Measurements from ENCODE around the gene PRDM2. TPM values are rescaled to one million over a fixed set of nuclear protein-coding genes. Genes with fewer than 3 reads are reported as not detected.

PRDM2 gene
- polyA plus RNA-seq, 3 donors: 4.1 to 22.5 (median 7.6) TPM

DNA sequence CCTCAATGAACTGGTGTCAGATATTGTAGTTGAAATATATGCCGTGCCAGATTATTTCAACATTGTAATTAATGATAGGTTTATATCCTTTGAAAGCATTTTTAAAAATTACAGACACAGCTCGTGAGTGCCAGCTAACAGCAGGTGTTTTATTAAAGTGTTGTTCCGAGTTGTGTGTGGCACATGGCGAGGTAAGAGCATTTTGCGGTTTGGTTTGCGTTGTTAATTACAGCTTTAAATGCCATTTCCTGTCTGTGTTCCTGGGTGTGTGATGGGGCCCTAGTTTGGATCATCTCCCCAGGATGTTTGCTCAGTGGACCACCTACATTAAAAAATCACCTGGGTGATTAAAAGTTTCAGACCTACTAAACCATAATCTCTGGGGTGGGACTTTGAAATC, 97.4 kb downstream of the PRDM2 start:
- Mint-ChIP-seq H3K9me3 (no peaks in the 10 kb centered on the region), H3K4me3 (no peak overlapping the region), H3K27me3 (ENCODE audit: low read depth in 3 of 3) (peaks cover 0 to 2% (median 0%) of the 10 kb centered on the region in 3 donors), H3K27ac (no peak overlapping the region), H3K4me1 (peaks cover 5% of the 10 kb centered on the region), H3K36me3 (peaks cover 34 to 44% of the 10 kb centered on the region in 2 donors)
- Histone ChIP-seq H3K36me3 (replicated peaks in 1 of 2; ENCODE audit: control insufficient read depth in 1 of 2, insufficient read depth in 2 of 2, low read length in 2 of 2) (peaks cover 10 to 59% of the 10 kb centered on the region in 2 donors), H3K4me2 (replicated peaks; ENCODE audit: extremely low read depth, low read length, poor library complexity, severe bottlenecking) (no peak overlapping the region), H4K20me1 (ENCODE audit: insufficient read depth, low read length) (peaks cover 99% of the 10 kb centered on the region), H3K4me1 (ENCODE audit: control insufficient read depth in 1 of 2, insufficient read depth in 2 of 2, low read length in 2 of 2) (peaks cover 0 to 7% of the 10 kb centered on the region in 2 donors), H3K9ac (ENCODE audit: insufficient read depth, low read length, poor library complexity, severe bottlenecking) (no peak overlapping the region), H2AFZ (ENCODE audit: insufficient read depth, low read depth, low read length, poor library complexity, severe bottlenecking) (no peak overlapping the region), H3K27ac (ENCODE audit: low read depth in 1 of 2, low read length in 2 of 2) (no peak overlapping the region), H3K79me2 (ENCODE audit: insufficient read depth, low read length) (peaks cover 17% of the 10 kb centered on the region), H3K27me3 (ENCODE audit: control insufficient read depth in 2 of 2, insufficient read depth in 2 of 2, low read length in 2 of 2) (no peaks in the 10 kb centered on the region), H3K9me3 (replicated peaks in 1 of 2; ENCODE audit: control insufficient read depth in 1 of 2, insufficient read depth in 1 of 2, low read length in 2 of 2) (no peaks in the 10 kb centered on the region), H3K4me3 (replicated peaks in 1 of 3; ENCODE audit: low read depth in 2 of 3, low read length in 3 of 3) (no peak overlapping the region)
- no peak for DNase-seq
- whole genome bisulfite sequencing (ENCODE audit: insufficient coverage): 88% methylated on average over 6 of the region's 6 CpGs
- intact Hi-C loops (cut with micrococcal nuclease): no loop called here
- TF ChIP-seq, protein P1, sequence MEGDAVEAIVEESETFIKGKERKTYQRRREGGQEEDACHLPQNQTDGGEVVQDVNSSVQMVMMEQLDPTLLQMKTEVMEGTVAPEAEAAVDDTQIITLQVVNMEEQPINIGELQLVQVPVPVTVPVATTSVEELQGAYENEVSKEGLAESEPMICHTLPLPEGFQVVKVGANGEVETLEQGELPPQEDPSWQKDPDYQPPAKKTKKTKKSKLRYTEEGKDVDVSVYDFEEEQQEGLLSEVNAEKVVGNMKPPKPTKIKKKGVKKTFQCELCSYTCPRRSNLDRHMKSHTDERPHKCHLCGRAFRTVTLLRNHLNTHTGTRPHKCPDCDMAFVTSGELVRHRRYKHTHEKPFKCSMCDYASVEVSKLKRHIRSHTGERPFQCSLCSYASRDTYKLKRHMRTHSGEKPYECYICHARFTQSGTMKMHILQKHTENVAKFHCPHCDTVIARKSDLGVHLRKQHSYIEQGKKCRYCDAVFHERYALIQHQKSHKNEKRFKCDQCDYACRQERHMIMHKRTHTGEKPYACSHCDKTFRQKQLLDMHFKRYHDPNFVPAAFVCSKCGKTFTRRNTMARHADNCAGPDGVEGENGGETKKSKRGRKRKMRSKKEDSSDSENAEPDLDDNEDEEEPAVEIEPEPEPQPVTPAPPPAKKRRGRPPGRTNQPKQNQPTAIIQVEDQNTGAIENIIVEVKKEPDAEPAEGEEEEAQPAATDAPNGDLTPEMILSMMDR (IDR thresholded peaks at IDR 0.05): no peak

- intact Hi-C loops (cut with micrococcal nuclease): no loop called here
- Mint-ChIP-seq H3K27ac (no peak overlapping the region), H3K36me3 (peaks cover 28 to 37% of the 10 kb centered on the region in 2 donors), H3K4me3 (no peak overlapping the region), H3K4me1 (peaks cover 5% of the 10 kb centered on the region), H3K9me3 (no peaks in the 10 kb centered on the region), H3K27me3 (ENCODE audit: low read depth in 3 of 3) (peaks cover 0 to under 1% (median 0%) of the 10 kb centered on the region in 3 donors)
- peaks cover 15% of the 10 kb centered on the region for H3K79me2 ChIP-seq (ENCODE audit: insufficient read depth, low read length)
- DNase-seq: no peak
- peaks cover 4 to 52% of the 10 kb centered on the region in 2 donors for H3K36me3 ChIP-seq (replicated peaks in 1 of 2; ENCODE audit: control insufficient read depth in 1 of 2, insufficient read depth in 2 of 2, low read length in 2 of 2)
- no peak overlapping the region for H3K4me2 ChIP-seq (replicated peaks; ENCODE audit: extremely low read depth, low read length, poor library complexity, severe bottlenecking)
- 100% methylated on average over 1 of the region's 5 CpGs for WGBS (ENCODE audit: insufficient coverage)
- no peaks in the 10 kb centered on the region for H3K9me3 ChIP-seq (replicated peaks in 1 of 2; ENCODE audit: control insufficient read depth in 1 of 2, insufficient read depth in 1 of 2, low read length in 2 of 2)
- no peak overlapping the region for H3K9ac ChIP-seq (ENCODE audit: insufficient read depth, low read length, poor library complexity, severe bottlenecking)
- H4K20me1 ChIP-seq (ENCODE audit: insufficient read depth, low read length): peaks cover 99% of the 10 kb centered on the region
- TF ChIP-seq, protein P1 (IDR thresholded peaks at IDR 0.05): no peak
- H3K27ac ChIP-seq (ENCODE audit: low read depth in 1 of 2, low read length in 2 of 2): no peak overlapping the region
- no peaks in the 10 kb centered on the region for H3K27me3 ChIP-seq (ENCODE audit: control insufficient read depth in 2 of 2, insufficient read depth in 2 of 2, low read length in 2 of 2)
- peaks cover 0 to 7% of the 10 kb centered on the region in 2 donors for H3K4me1 ChIP-seq (ENCODE audit: control insufficient read depth in 1 of 2, insufficient read depth in 2 of 2, low read length in 2 of 2)
- no peak overlapping the region for H3K4me3 ChIP-seq (replicated peaks in 1 of 3; ENCODE audit: low read depth in 2 of 3, low read length in 3 of 3)
- H2AFZ ChIP-seq (ENCODE audit: insufficient read depth, low read depth, low read length, poor library complexity, severe bottlenecking): no peak overlapping the region
Observed at GRCh38 chr1:13798120-13798519, 98.1 kb downstream of the PRDM2 start.

Measured in CD14-positive monocyte (primary cell).